ENCODE measurements around the gene LIPE. TPM values are rescaled to one million over a fixed set of nuclear protein-coding genes. Genes with fewer than 3 reads are reported as not detected.

The LIPE gene
- total RNA-seq, 1 donor from 2014 or later, result 55.8 TPM

DNA sequence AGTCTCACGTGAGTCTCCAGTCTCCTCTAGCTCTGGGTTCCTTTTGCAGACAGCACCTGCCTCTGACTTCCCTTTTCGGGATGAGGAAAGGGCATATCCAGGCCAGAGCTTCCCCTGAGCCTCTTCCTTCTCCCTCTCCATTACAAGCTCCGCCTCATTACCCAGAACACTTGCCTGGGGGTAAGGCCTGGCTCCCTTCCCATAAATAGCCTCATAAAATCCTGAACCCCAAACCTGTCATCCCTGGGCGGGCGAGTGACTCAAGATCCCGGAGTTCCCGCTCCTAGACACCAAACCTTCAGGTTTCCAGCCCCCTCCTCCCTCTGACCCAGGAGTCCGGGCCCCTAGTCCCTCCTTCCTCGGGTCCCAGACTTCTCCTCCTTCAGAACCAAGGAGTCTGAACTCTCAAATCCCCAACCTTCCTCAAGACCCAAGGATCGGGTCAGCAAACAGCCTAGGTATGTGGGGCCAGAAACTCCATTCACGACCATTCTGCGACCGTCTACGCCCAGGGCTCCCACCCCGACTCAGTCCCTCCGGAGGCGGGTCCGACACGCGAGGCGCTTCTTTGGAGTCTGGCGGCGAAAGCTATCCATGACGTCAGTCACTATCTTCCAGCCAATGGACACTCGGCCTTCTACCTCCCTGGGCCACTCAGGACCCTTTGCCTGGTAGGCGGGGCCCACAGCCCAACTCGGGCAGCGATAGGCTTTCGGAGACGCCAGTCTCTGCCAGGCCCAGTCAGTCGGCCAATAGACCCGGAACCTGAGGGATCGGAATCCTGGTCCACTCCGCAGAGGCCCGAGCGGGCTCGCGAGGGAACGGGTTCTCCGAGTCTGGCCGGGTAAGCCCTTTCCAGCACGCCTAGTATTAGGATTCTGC, 30.6 kb downstream of the LIPE start:
- no peaks in the 10 kb centered on the region for H3K9me3 ChIP-seq (replicated peaks)
- intact Hi-C loops (cut with micrococcal nuclease), result no loop called here
- peaks cover 31% of the 10 kb centered on the region for H3K4me1 ChIP-seq
- H3K36me3 ChIP-seq, result no peaks in the 10 kb centered on the region
- no peaks in the 10 kb centered on the region for H3K27me3 ChIP-seq (ENCODE audit: low read depth)
- H3K27ac ChIP-seq (replicated peaks), result peak overlapping the region; percentile 81
- H3K4me3 ChIP-seq, result peak overlapping the region; percentile 76
- no peak for TF ChIP-seq CTCF (IDR thresholded peaks at IDR 0.05; ENCODE audit: borderline replicate concordance)
- DNase-seq, result peak; percentile 98

GRCh38 chr19:42394751-42395150, 32.4 kb downstream of the LIPE start:
- H3K4me1 ChIP-seq, result peaks cover 18% of the 10 kb centered on the region
- H3K36me3 ChIP-seq, result no peaks in the 10 kb centered on the region
- DNase-seq, result no peak
- TF ChIP-seq CTCF (IDR thresholded peaks at IDR 0.05; ENCODE audit: borderline replicate concordance), result no peak
- peaks cover 18% of the 10 kb centered on the region for H3K27me3 ChIP-seq (ENCODE audit: low read depth)
- H3K4me3 ChIP-seq, result no peak overlapping the region
- no peaks in the 10 kb centered on the region for H3K9me3 ChIP-seq (replicated peaks)
- no peak overlapping the region for H3K27ac ChIP-seq (replicated peaks)
- intact Hi-C loops (cut with micrococcal nuclease), result no loop called here

DNA sequence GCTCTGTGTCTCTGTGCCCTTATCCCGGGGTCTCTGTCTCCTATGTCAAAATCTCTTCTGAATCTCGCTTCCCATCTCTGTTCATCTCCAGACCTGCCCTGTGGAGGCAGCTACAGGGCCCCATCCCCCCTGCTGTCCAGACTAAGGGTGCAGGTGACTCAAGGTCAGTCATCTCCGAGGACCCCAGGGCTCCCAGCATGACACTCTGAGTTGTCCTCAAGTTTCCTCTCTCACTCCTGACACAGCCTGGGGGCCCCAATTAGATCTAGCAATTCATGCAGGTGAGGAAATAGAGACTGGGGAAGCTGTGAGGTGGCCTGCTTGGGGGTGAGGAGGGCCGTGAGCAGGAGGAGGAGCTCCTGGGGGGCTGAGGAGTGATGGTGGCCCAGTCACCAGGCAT, 35.0 kb downstream of the LIPE start:
- intact Hi-C loops (cut with micrococcal nuclease), result no loop called here
- Histone ChIP-seq H3K27ac (replicated peaks) (no peak overlapping the region), H3K9me3 (replicated peaks) (no peaks in the 10 kb centered on the region), H3K4me1 (peaks cover 12% of the 10 kb centered on the region), H3K4me3 (no peak overlapping the region), H3K36me3 (no peaks in the 10 kb centered on the region), H3K27me3 (ENCODE audit: low read depth) (peaks cover 42% of the 10 kb centered on the region)
- no peak for DNase-seq
- no peak for TF ChIP-seq CTCF (IDR thresholded peaks at IDR 0.05; ENCODE audit: borderline replicate concordance)

- Histone ChIP-seq H3K27me3 (ENCODE audit: low read depth) (peaks cover 51% of the 10 kb centered on the region), H3K4me3 (no peak within 1 kb of the TSS), H3K4me1 (peaks cover 10% of the 10 kb centered on the region), H3K36me3 (no peaks in the 10 kb centered on the region), H3K9me3 (replicated peaks) (no peaks in the 10 kb centered on the region), H3K27ac (replicated peaks) (no peak within 1 kb of the TSS)
- no peak for DNase-seq
- TF ChIP-seq CTCF (IDR thresholded peaks at IDR 0.05; ENCODE audit: borderline replicate concordance), result no peak
- intact Hi-C loops (cut with micrococcal nuclease), result no loop called here
These were observed 37.3 kb downstream of the LIPE start, which contains the start of gene CNFN for GRCh38 chr19:42389899-42390298. Gene CNFN (minus strand): TSS chr19:42390297. CDS start chr19:42389037, 1,260 bp downstream.

GRCh38 chr19:42388851-42389489, 38.2 kb downstream of the LIPE start:
- no peaks in the 10 kb centered on the region for H3K36me3 ChIP-seq
- H3K4me1 ChIP-seq, result peaks cover 10% of the 10 kb centered on the region
- DNase-seq, result no peak
- no peak overlapping the region for H3K27ac ChIP-seq (replicated peaks)
- peaks cover 55% of the 10 kb centered on the region for H3K27me3 ChIP-seq (ENCODE audit: low read depth)
- intact Hi-C loops (cut with micrococcal nuclease), result no loop called here
- H3K4me3 ChIP-seq, result no peak overlapping the region
- H3K9me3 ChIP-seq (replicated peaks), result no peaks in the 10 kb centered on the region
- TF ChIP-seq CTCF (IDR thresholded peaks at IDR 0.05; ENCODE audit: borderline replicate concordance), result no peak

Data from left ventricle myocardium inferior (tissue), 1 donor.